HEK293T (cell line): Measurements from ENCODE around the gene USP6.

Source experiments
- CTCF ChIA-PET: fragments of 350-600 bp; formaldehyde crosslinking; extraction: SDS; loops from one replicate; lab custom pipeline; 2021; ENCODE audit warnings: antibody characterized with exemption, inconsistent platforms; lab: Yijun Ruan, JAX
- POLR2A ChIA-PET: fragments of 350-600 bp; formaldehyde crosslinking; extraction: SDS; loops from one replicate; lab custom pipeline; 2020; ENCODE audit warnings: antibody characterized with exemption, inconsistent platforms; lab: Yijun Ruan, JAX
- DNase-seq: peaks from one replicate; pipeline ENCODE4 v3.0.0; 2012; ENCODE audit warnings: mixed read lengths; ENCODE audit errors: extremely low spot score
- ARNT ChIP-seq: fragments of 450-650 bp; IDR thresholded peaks from 2 replicates; pipeline ENCODE4 v1.6.1; 2017; ENCODE audit warnings: mild to moderate bottlenecking
- BHLHE40 ChIP-seq: fragments of 450-650 bp; IDR thresholded peaks from 2 replicates; pipeline ENCODE4 v1.6.1; 2016; ENCODE audit warnings: mild to moderate bottlenecking, moderate library complexity, borderline replicate concordance
- CTBP1 ChIP-seq: fragments of 450-650 bp; IDR thresholded peaks from 2 replicates; pipeline ENCODE4 v1.6.1; 2016; ENCODE audit warnings: borderline replicate concordance
- ELF4 ChIP-seq: fragments of 450-650 bp; IDR thresholded peaks from 2 replicates; pipeline ENCODE4 v1.6.1; 2017; ENCODE audit warnings: antibody characterized with exemption
- FOXA1 ChIP-seq: fragments of 450-650 bp; IDR thresholded peaks from 2 replicates; pipeline ENCODE4 v1.6.1; 2016; ENCODE audit warnings: mild to moderate bottlenecking
- FOXK2 ChIP-seq: fragments of 450-650 bp; IDR thresholded peaks from 2 replicates; pipeline ENCODE4 v1.6.1; 2016; ENCODE audit warnings: mild to moderate bottlenecking
- FOXM1 ChIP-seq: fragments of 450-650 bp; IDR thresholded peaks from 2 replicates; pipeline ENCODE4 v1.6.1; 2017; ENCODE audit warnings: mild to moderate bottlenecking, borderline replicate concordance
- HDGF ChIP-seq: fragments of 450-650 bp; IDR thresholded peaks from 2 replicates; pipeline ENCODE4 v1.6.1; 2017; ENCODE audit warnings: antibody characterized with exemption, borderline replicate concordance
- L3MBTL2 ChIP-seq: fragments of 450-650 bp; conservative IDR thresholded peaks from 2 replicates; pipeline ENCODE4 v1.6.1; 2016; ENCODE audit warnings: mild to moderate bottlenecking
- LEF1 ChIP-seq: fragments of 450-650 bp; IDR thresholded peaks from 2 replicates; pipeline ENCODE4 v1.6.1; 2017; ENCODE audit warnings: mild to moderate bottlenecking, borderline replicate concordance
- NFRKB ChIP-seq: fragments of 450-650 bp; IDR thresholded peaks from 2 replicates; pipeline ENCODE4 v1.6.1; 2016; ENCODE audit warnings: mild to moderate bottlenecking, moderate library complexity
- PKNOX1 ChIP-seq: fragments of 450-650 bp; IDR thresholded peaks from 2 replicates; pipeline ENCODE4 v1.6.1; 2016
- SP1 ChIP-seq: fragments of 450-650 bp; IDR thresholded peaks from 2 replicates; pipeline ENCODE4 v1.6.1; 2017
- SUZ12 ChIP-seq: fragments of 450-650 bp; IDR thresholded peaks from 2 replicates; pipeline ENCODE4 v1.6.1; 2016; ENCODE audit warnings: mild to moderate bottlenecking
- TARDBP ChIP-seq: fragments of 450-650 bp; IDR thresholded peaks from 2 replicates; pipeline ENCODE4 v1.6.1; 2016
- ZNF384 ChIP-seq: fragments of 450-650 bp; IDR thresholded peaks from 2 replicates; pipeline ENCODE4 v1.6.1; 2016

Gene USP6

GRCh38 chr17:5078106-5079028, 37.5 kb upstream of the USP6 start, which contains the start of gene ZFP3:
Gene ZFP3, plus strand, starts transcription at chr17:5078467. Its CDS starts 13,038 bp downstream, at chr17:5091505.
- no peak for DNase-seq
- ChIA-PET CTCF (no interaction called here), POLR2A (no interaction called here)
- TF ChIP-seq TARDBP (no peak), SUZ12 (no peak), HDGF (no peak), SP1 (no peak), FOXA1 (no peak), NFRKB (no peak), ZNF384 (no peak)

GRCh38 chr17:5080591-5080990, 35.2 kb upstream of the USP6 start:
- no peak for TF ChIP-seq ELF4
- no peak for TF ChIP-seq ZNF384
- TF ChIP-seq SP1: no peak
- no peak for TF ChIP-seq LEF1
- TF ChIP-seq FOXK2: no peak
- no peak for TF ChIP-seq L3MBTL2
- TF ChIP-seq TARDBP: no peak
- TF ChIP-seq ARNT: no peak
- TF ChIP-seq BHLHE40: no peak
- TF ChIP-seq HDGF: no peak
- TF ChIP-seq FOXA1: no peak
- TF ChIP-seq PKNOX1: no peak
- TF ChIP-seq CTBP1: no peak
- TF ChIP-seq FOXM1: no peak
- no peak for TF ChIP-seq SUZ12
- TF ChIP-seq NFRKB: no peak
- ChIA-PET POLR2A (no interaction called here), CTCF (interaction anchor here (0.5 to 0.6 kb wide), 2 partner anchors 30 to 425 kb away, joined by 3 to 5 read pairs; no protein-coding TSS in a partner anchor)
- DNase-seq: no peak

GRCh38 chr17:5092218-5093010, 23.4 kb upstream of the USP6 start:
- TF ChIP-seq SP1: no peak
- TF ChIP-seq ELF4: no peak
- TF ChIP-seq ZNF384: no peak
- TF ChIP-seq FOXK2: no peak
- no peak for TF ChIP-seq PKNOX1
- no peak for TF ChIP-seq CTBP1
- TF ChIP-seq SUZ12: no peak
- TF ChIP-seq L3MBTL2: no peak
- no peak for TF ChIP-seq ARNT
- TF ChIP-seq HDGF: no peak
- TF ChIP-seq FOXA1: no peak
- no peak for TF ChIP-seq LEF1
- no peak for TF ChIP-seq NFRKB
- no peak for TF ChIP-seq TARDBP
- TF ChIP-seq FOXM1: no peak
- TF ChIP-seq BHLHE40: no peak
- ChIA-PET CTCF (no interaction called here), POLR2A (no interaction called here)
- DNase-seq: no peak

- POLR2A ChIA-PET: no interaction called here
- CTCF ChIA-PET: no interaction called here
- TF ChIP-seq HDGF (no peak), TARDBP (no peak), FOXA1 (no peak), PKNOX1 (no peak), ARNT (no peak), CTBP1 (no peak), NFRKB (no peak), BHLHE40 (no peak), LEF1 (no peak), FOXM1 (no peak), ELF4 (no peak), SUZ12 (no peak), ZNF384 (no peak), SP1 (no peak), L3MBTL2 (no peak), FOXK2 (no peak)
- no peak for DNase-seq
Measured at GRCh38 chr17:5096731-5097100, 19.1 kb upstream of the USP6 start.

- CTCF ChIA-PET: no interaction called here
- DNase-seq: no peak
- POLR2A ChIA-PET: no interaction called here
- no peak for TF ChIP-seq ARNT
- no peak for TF ChIP-seq PKNOX1
- no peak for TF ChIP-seq FOXM1
- TF ChIP-seq L3MBTL2: no peak
- TF ChIP-seq BHLHE40: no peak
- no peak for TF ChIP-seq SP1
- TF ChIP-seq CTBP1: no peak
- TF ChIP-seq FOXA1: no peak
- TF ChIP-seq SUZ12: no peak
- no peak for TF ChIP-seq FOXK2
- TF ChIP-seq ZNF384: no peak
- TF ChIP-seq HDGF: no peak
- no peak for TF ChIP-seq LEF1
- no peak for TF ChIP-seq TARDBP
- no peak for TF ChIP-seq NFRKB
- TF ChIP-seq ELF4: no peak
Measured at GRCh38 chr17:5097101-5097834, 18.6 kb upstream of the USP6 start.
